HEK293T (cell line): ENCODE results near the gene MEI4.
"Not testable (repeated sequence)": the region's sequence is repeated elsewhere in the genome, so short reads cannot be mapped to it uniquely, and the experiment has no call there.

Source experiments
- CTCF ChIA-PET: fragments of 350-600 bp; formaldehyde crosslinking; extraction: SDS; loops from one replicate; lab custom pipeline; 2021; ENCODE audit warnings: antibody characterized with exemption, inconsistent platforms; lab: Yijun Ruan, JAX
- POLR2A ChIA-PET: fragments of 350-600 bp; formaldehyde crosslinking; extraction: SDS; loops from one replicate; lab custom pipeline; 2020; ENCODE audit warnings: antibody characterized with exemption, inconsistent platforms; lab: Yijun Ruan, JAX
- DNase-seq: peaks from one replicate; pipeline ENCODE4 v3.0.0; 2012; ENCODE audit warnings: mixed read lengths; ENCODE audit errors: extremely low spot score
- ARNT ChIP-seq: fragments of 450-650 bp; IDR thresholded peaks from 2 replicates; pipeline ENCODE4 v1.6.1; 2017; ENCODE audit warnings: mild to moderate bottlenecking
- BHLHE40 ChIP-seq: fragments of 450-650 bp; IDR thresholded peaks from 2 replicates; pipeline ENCODE4 v1.6.1; 2016; ENCODE audit warnings: mild to moderate bottlenecking, moderate library complexity, borderline replicate concordance
- CTBP1 ChIP-seq: fragments of 450-650 bp; IDR thresholded peaks from 2 replicates; pipeline ENCODE4 v1.6.1; 2016; ENCODE audit warnings: borderline replicate concordance
- ELF4 ChIP-seq: fragments of 450-650 bp; IDR thresholded peaks from 2 replicates; pipeline ENCODE4 v1.6.1; 2017; ENCODE audit warnings: antibody characterized with exemption
- FOXA1 ChIP-seq: fragments of 450-650 bp; IDR thresholded peaks from 2 replicates; pipeline ENCODE4 v1.6.1; 2016; ENCODE audit warnings: mild to moderate bottlenecking
- FOXK2 ChIP-seq: fragments of 450-650 bp; IDR thresholded peaks from 2 replicates; pipeline ENCODE4 v1.6.1; 2016; ENCODE audit warnings: mild to moderate bottlenecking
- FOXM1 ChIP-seq: fragments of 450-650 bp; IDR thresholded peaks from 2 replicates; pipeline ENCODE4 v1.6.1; 2017; ENCODE audit warnings: mild to moderate bottlenecking, borderline replicate concordance
- HDGF ChIP-seq: fragments of 450-650 bp; IDR thresholded peaks from 2 replicates; pipeline ENCODE4 v1.6.1; 2017; ENCODE audit warnings: antibody characterized with exemption, borderline replicate concordance
- L3MBTL2 ChIP-seq: fragments of 450-650 bp; conservative IDR thresholded peaks from 2 replicates; pipeline ENCODE4 v1.6.1; 2016; ENCODE audit warnings: mild to moderate bottlenecking
- LEF1 ChIP-seq: fragments of 450-650 bp; IDR thresholded peaks from 2 replicates; pipeline ENCODE4 v1.6.1; 2017; ENCODE audit warnings: mild to moderate bottlenecking, borderline replicate concordance
- NFRKB ChIP-seq: fragments of 450-650 bp; IDR thresholded peaks from 2 replicates; pipeline ENCODE4 v1.6.1; 2016; ENCODE audit warnings: mild to moderate bottlenecking, moderate library complexity
- PKNOX1 ChIP-seq: fragments of 450-650 bp; IDR thresholded peaks from 2 replicates; pipeline ENCODE4 v1.6.1; 2016
- SP1 ChIP-seq: fragments of 450-650 bp; IDR thresholded peaks from 2 replicates; pipeline ENCODE4 v1.6.1; 2017
- SUZ12 ChIP-seq: fragments of 450-650 bp; IDR thresholded peaks from 2 replicates; pipeline ENCODE4 v1.6.1; 2016; ENCODE audit warnings: mild to moderate bottlenecking
- TARDBP ChIP-seq: fragments of 450-650 bp; IDR thresholded peaks from 2 replicates; pipeline ENCODE4 v1.6.1; 2016
- ZNF384 ChIP-seq: fragments of 450-650 bp; IDR thresholded peaks from 2 replicates; pipeline ENCODE4 v1.6.1; 2016

The MEI4 gene

GRCh38 chr6:77740380-77740779, 87.5 kb downstream of the MEI4 start:
- ChIA-PET CTCF (no interaction called here), POLR2A (no interaction called here)
- no peak for DNase-seq
- no peak for TF ChIP-seq PKNOX1
- TF ChIP-seq FOXM1, result no peak
- no peak for TF ChIP-seq BHLHE40
- no peak for TF ChIP-seq FOXA1
- no peak for TF ChIP-seq FOXK2
- TF ChIP-seq SUZ12, result no peak
- no peak for TF ChIP-seq CTBP1
- TF ChIP-seq ZNF384, result no peak
- TF ChIP-seq LEF1, result no peak
- no peak for TF ChIP-seq L3MBTL2
- TF ChIP-seq HDGF, result no peak
- no peak for TF ChIP-seq ARNT
- TF ChIP-seq ELF4, result no peak
- TF ChIP-seq NFRKB, result no peak
- no peak for TF ChIP-seq TARDBP
- TF ChIP-seq SP1, result no peak

- DNase-seq, CTCF ChIA-PET, POLR2A ChIA-PET: not testable (repeated sequence)
Measured at GRCh38 chr6:77752156-77752555, 99.3 kb downstream of the MEI4 start.

- DNase-seq, result no peak
- ChIA-PET CTCF (no interaction called here), POLR2A (no interaction called here)
- no peak for TF ChIP-seq HDGF
- no peak for TF ChIP-seq LEF1
- no peak for TF ChIP-seq ZNF384
- no peak for TF ChIP-seq FOXK2
- no peak for TF ChIP-seq SUZ12
- TF ChIP-seq ARNT, result no peak
- TF ChIP-seq CTBP1, result no peak
- no peak for TF ChIP-seq BHLHE40
- no peak for TF ChIP-seq SP1
- no peak for TF ChIP-seq L3MBTL2
- TF ChIP-seq FOXM1, result no peak
- no peak for TF ChIP-seq PKNOX1
- TF ChIP-seq FOXA1, result no peak
- no peak for TF ChIP-seq NFRKB
- TF ChIP-seq ELF4, result no peak
- TF ChIP-seq TARDBP, result no peak
Measured at GRCh38 chr6:77762386-77762785, 109.5 kb downstream of the MEI4 start.

GRCh38 chr6:77763124-77763523, 110.3 kb downstream of the MEI4 start:
- POLR2A ChIA-PET, result no interaction called here
- no peak for TF ChIP-seq FOXM1
- TF ChIP-seq BHLHE40, result no peak
- CTCF ChIA-PET, result no interaction called here
- no peak for DNase-seq

GRCh38 chr6:77764364-77764763, 111.5 kb downstream of the MEI4 start:
- ChIA-PET POLR2A (no interaction called here), CTCF (no interaction called here)
- no peak for TF ChIP-seq TARDBP
- TF ChIP-seq L3MBTL2, result no peak
- no peak for TF ChIP-seq PKNOX1
- TF ChIP-seq NFRKB, result no peak
- TF ChIP-seq SP1, result no peak
- TF ChIP-seq SUZ12, result no peak
- no peak for TF ChIP-seq BHLHE40
- TF ChIP-seq ARNT, result no peak
- TF ChIP-seq FOXA1, result no peak
- TF ChIP-seq FOXM1, result no peak
- TF ChIP-seq ELF4, result no peak
- TF ChIP-seq FOXK2, result no peak
- no peak for TF ChIP-seq LEF1
- TF ChIP-seq HDGF, result no peak
- TF ChIP-seq ZNF384, result no peak
- TF ChIP-seq CTBP1, result no peak
- no peak for DNase-seq

- ChIA-PET CTCF (no interaction called here), POLR2A (no interaction called here)
- TF ChIP-seq LEF1 (no peak), L3MBTL2 (no peak), SUZ12 (no peak), CTBP1 (no peak), FOXK2 (no peak), FOXA1 (no peak), SP1 (no peak)
- no peak for DNase-seq
Measured at GRCh38 chr6:77773157-77773822, 120.5 kb downstream of the MEI4 start.
